Activated naive CD8-positive, alpha-beta T cell treated with anti-CD3 and anti-CD28 coated beads, Interleukin-2, amount 10 ng/mL, durations not matched to agents 7 days and 5 days (primary cell): Measurements from ENCODE around the gene SEMA4B. TPM values are rescaled to one million over a fixed set of nuclear protein-coding genes. Genes with fewer than 3 reads are reported as not detected.
"Not testable (repeated sequence)": the region's sequence is repeated elsewhere in the genome, so short reads cannot be mapped to it uniquely, and the experiment has no call there.

Experiments used
- ATAC-seq: fragments of 150-1000 bp; cut with Tn5 transposase; one replicate; pipeline ENCODE4 v1.10.0; 2021; ENCODE audit warnings: low read depth, moderate library complexity
- POLR2A ChIA-PET: fragments of 350-600 bp; sonication (Branson Sonifier 250); formaldehyde crosslinking; loops from one replicate; lab custom pipeline; 2021; ENCODE audit warnings: antibody characterized with exemption; lab: Charles Lee
- DNase-seq: peaks from one replicate; pipeline ENCODE4 v3.0.0; 2021
- H3K27ac Mint-ChIP-seq: one replicate; pipeline ENCODE4 v1.8.0; 2022; ENCODE audit warnings: mild to moderate bottlenecking, mixed read lengths
- H3K27me3 Mint-ChIP-seq: one replicate; pipeline ENCODE4 v1.8.0; 2022; ENCODE audit warnings: mild to moderate bottlenecking, moderate library complexity, mixed read lengths
- H3K36me3 Mint-ChIP-seq: one replicate; pipeline ENCODE4 v1.8.0; 2021; ENCODE audit warnings: mild to moderate bottlenecking, mixed read lengths
- H3K4me1 Mint-ChIP-seq: one replicate; pipeline ENCODE4 v1.8.0; 2021; ENCODE audit warnings: mixed read lengths
- H3K4me3 Mint-ChIP-seq: one replicate; pipeline ENCODE4 v1.8.0; 2022; ENCODE audit warnings: mild to moderate bottlenecking, moderate library complexity, mixed read lengths
- H3K9me3 Mint-ChIP-seq: one replicate; pipeline ENCODE4 v1.8.0; 2021; ENCODE audit warnings: mixed read lengths
- total RNA-seq, 2 experiments: library from RNA; stranded (reverse); gene quantifications; one replicate each; pipeline ENCODE4 v1.2.3, GENCODE V29; 2021

SEMA4B gene
- total RNA-seq, 2 experiments from 2014 or later: 14.1 to 15.4 TPM

DNA sequence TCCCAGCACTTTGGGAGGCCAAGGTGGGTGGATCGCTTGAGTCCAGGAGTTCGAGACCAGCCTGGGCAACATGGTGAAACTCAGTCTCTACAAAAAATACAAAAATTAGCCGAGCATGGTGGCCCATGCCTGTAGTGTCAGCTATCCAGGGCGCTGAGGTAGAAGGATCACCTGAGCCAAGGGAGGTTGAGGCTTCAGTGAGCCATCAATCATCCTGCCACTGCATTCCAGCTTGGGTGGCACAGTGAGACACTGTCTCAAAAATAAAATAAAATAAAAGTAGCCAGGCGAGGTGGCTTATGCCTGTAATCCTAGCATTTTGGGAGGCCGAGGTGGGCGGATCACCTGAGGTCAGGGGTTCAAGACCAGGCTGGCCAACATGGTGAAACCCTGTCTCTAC, 13.1 kb upstream of the SEMA4B start:
- H3K27ac Mint-ChIP-seq: not testable (repeated sequence)

DNA sequence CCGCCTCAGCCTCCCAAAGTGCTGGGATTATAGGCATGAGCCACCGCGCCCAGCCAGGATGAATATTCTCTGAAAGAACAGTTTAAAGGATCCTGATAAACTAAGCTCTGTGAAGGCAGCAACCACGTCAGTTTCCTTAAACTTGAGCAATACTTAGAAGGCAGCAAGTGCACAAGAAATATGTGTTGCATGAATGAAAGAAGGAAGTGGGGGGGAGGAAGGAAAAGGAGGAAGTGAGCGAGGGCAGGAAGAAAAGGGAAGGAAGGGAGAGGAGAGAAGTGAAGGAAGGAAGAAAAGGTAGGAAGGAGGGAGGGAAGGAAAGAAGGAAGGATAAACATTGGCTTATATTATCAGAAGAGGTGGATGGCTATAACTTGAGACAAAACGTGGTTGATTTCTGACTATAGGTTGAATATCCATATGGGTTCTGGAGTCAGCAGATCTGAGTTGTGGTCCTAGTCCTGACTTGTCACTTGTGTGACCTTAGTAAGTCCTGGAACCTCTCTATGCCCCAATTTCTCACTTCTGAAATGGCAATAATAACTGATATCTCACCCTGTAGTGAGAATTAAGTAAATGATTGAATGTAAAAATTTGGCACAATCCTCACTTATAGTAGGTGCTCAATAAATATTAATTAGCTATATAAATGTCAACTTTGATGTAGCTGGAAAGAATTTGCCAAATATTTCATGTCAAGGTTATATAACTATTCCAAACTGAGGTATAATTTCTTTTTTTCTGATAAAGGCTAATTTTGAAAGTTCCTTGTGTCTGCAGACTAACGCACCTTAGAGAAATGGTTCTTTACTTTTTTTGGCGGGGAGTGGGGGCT, 12.0 kb upstream of the SEMA4B start:
- Mint-ChIP-seq H3K9me3 (no peaks in the 10 kb centered on the region), H3K36me3 (no peaks in the 10 kb centered on the region), H3K4me1 (peaks cover 31% of the 10 kb centered on the region), H3K27ac (peak overlapping the region; percentile 16), H3K27me3 (no peaks in the 10 kb centered on the region), H3K4me3 (no peak overlapping the region)
- DNase-seq: no peak
- ATAC-seq: no peak
- POLR2A ChIA-PET: interaction anchor here (1.3 kb wide), 1 partner anchor 12 kb away, joined by 4 read pairs; the partner anchor contains the start of gene SEMA4B

More for the DNA sequence above, 13.1 kb upstream of the SEMA4B start:
- H3K27me3 Mint-ChIP-seq, H3K36me3 Mint-ChIP-seq, H3K4me3 Mint-ChIP-seq, DNase-seq, H3K9me3 Mint-ChIP-seq, ATAC-seq: not testable (repeated sequence)
- H3K4me1 Mint-ChIP-seq: peaks cover 25% of the 10 kb centered on the region
- POLR2A ChIA-PET: interaction anchor here (1.3 kb wide), 1 partner anchor 13 kb away, joined by 4 read pairs; the partner anchor contains the start of gene SEMA4B

DNA sequence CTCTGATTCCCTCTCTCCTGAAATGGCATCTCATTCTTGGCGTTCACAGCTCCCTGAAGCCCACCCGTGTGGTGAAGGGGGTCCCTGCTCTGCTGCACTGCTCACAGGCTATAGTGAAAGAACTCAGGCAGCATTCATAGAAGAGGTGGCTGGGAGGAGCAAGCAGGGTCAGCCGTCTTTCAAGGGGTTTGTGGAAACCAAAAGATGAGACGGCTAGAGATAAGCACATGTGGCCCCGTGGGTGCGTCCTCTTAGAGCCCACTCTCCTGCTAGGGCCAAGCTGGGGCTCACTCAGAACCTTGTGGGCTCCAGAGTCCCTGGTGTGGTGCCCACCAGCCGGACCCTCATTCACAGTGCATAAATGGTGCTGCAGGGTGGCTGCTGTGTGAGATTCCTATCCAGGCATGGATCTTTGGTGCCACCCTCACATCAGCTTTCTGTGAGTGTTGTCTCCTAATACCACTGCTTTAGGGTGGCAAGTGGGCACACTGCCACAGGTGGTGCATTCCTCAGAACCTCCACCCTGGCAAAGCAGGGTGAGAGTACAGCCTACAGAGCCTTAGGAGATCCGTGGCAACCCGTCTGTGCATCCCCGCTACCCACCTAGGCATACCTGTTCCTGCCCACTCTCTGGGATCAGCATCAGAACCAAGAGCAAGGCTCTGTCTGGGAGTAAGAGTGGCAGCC, 11.2 kb upstream of the SEMA4B start:
- H3K36me3 Mint-ChIP-seq: no peaks in the 10 kb centered on the region
- peaks cover 30% of the 10 kb centered on the region for H3K4me1 Mint-ChIP-seq
- H3K27me3 Mint-ChIP-seq: no peaks in the 10 kb centered on the region
- ATAC-seq (no peak), DNase-seq (no peak)
- H3K4me3 Mint-ChIP-seq: no peak overlapping the region
- no peak overlapping the region for H3K27ac Mint-ChIP-seq
- H3K9me3 Mint-ChIP-seq: no peaks in the 10 kb centered on the region
- POLR2A ChIA-PET: interaction anchor here (4.3 kb wide), 1 partner anchor 11 kb away, joined by 36 read pairs; the partner anchor contains the start of gene SEMA4B

DNA sequence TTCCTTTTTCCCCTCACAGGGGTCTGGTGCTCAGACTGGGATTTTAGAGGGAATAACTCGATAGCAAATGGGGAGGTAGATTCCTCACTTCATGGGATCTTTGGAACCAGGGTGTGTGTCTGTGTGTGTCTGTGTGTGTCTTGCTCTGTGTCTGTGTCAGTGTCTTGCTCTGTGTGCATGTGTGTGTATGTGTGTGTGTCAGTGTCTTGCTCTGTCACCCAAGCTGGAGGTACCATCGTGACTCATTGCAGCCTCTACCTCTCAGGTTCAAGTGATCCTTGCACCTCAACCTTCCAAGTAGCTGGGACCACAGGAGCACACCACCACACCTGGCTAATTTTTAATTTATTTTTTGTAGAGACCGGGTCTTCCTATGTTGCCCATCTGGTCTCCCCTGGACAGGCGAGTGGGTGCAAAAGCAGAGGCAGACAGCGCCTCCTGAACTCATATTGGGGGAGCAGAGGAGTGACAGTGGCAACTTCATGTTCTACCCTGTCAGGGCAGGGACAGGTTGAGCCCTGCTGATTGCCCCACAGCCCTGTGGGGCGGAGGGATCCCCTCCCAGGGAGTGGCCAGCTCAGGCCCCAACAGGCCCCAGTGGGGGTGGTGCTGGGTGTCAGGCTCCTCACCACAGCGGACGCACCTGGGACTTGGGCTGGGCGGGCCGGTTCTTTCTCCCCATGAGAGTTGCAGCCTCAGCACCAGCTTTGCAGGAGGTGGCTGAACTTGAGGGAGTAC, 10.4 kb upstream of the SEMA4B start:
- POLR2A ChIA-PET: interaction anchor here (1.3 to 4.3 kb wide), 2 partner anchors 11 to 43 kb away, joined by 4 to 36 read pairs; partner anchors contain the start of genes CIB1, GDPGP1 and SEMA4B
- no peaks in the 10 kb centered on the region for H3K9me3 Mint-ChIP-seq
- ATAC-seq (no peak), DNase-seq (no peak)
- no peaks in the 10 kb centered on the region for H3K36me3 Mint-ChIP-seq
- H3K4me1 Mint-ChIP-seq: peaks cover 25% of the 10 kb centered on the region
- no peak overlapping the region for H3K27ac Mint-ChIP-seq
- no peaks in the 10 kb centered on the region for H3K27me3 Mint-ChIP-seq
- no peak overlapping the region for H3K4me3 Mint-ChIP-seq

DNA sequence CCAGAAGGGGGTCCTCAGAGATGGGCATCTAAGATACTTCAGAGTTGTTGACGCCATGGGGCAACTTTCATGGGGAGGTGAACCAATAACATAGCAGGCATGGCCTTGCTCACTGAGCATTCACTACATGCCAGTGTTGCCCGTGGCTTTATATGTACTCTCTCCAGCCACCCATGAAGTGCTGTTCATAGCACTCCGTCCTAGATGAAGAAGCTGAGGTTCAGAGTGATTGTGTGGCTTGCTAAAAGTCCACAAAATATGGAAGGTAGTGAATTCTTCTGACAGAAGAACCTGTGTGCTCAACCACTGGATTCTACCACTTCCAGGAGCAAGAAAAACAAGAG, 9.8 kb upstream of the SEMA4B start:
- Mint-ChIP-seq H3K4me3 (no peak overlapping the region), H3K36me3 (no peaks in the 10 kb centered on the region), H3K27ac (peak overlapping the region; percentile 63), H3K4me1 (peaks cover 25% of the 10 kb centered on the region), H3K27me3 (no peaks in the 10 kb centered on the region), H3K9me3 (no peaks in the 10 kb centered on the region)
- DNase-seq: no peak
- no peak for ATAC-seq
- POLR2A ChIA-PET: interaction anchor here (1.3 to 4.3 kb wide), 2 partner anchors 10 to 42 kb away, joined by 4 to 36 read pairs; partner anchors contain the start of genes CIB1, GDPGP1 and SEMA4B

DNA sequence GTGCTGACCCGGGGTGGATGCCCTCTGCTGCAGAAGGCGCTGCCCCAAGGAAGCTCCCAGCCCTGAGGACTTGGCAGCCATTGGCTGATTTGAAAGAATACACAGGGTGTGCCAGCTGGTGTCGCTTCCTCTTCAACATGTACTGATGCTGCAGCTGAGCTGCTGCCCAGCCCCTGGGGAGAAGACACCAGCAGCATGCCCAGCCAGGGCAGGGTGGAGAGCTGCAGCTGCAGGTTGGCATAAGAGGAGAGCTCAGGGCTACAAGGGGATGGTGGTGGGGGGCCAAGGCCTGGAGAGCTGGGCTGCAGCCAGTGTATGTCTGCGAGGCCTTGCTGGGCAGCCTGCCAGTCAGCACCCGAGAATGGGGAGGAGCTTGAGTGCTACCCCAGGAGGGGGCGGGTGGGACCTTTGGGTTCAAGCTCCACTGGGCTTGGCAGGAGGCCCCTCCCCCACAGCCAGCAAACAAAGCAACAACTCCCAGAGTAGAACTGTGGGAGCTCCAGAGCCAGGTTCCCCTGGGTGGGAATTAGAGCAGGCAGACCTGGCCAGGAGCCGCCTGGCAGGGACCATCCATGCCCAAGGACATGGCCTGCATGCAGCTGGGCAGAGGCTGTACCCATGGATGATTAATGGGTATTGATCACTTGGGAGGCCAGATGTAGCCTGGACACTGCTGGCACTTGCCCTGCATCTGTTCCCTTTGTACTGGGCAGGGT, 9.2 kb upstream of the SEMA4B start:
- POLR2A ChIA-PET: interaction anchor here (0.6 to 4.3 kb wide), 7 partner anchors 9 to 744 kb away, joined by 3 to 36 read pairs (median 3); partner anchors contain the start of genes CIB1, GDPGP1 and SEMA4B
- H3K27me3 Mint-ChIP-seq: no peaks in the 10 kb centered on the region
- peaks cover 25% of the 10 kb centered on the region for H3K4me1 Mint-ChIP-seq
- no peaks in the 10 kb centered on the region for H3K9me3 Mint-ChIP-seq
- H3K36me3 Mint-ChIP-seq: no peaks in the 10 kb centered on the region
- H3K4me3 Mint-ChIP-seq: peak overlapping the region; percentile 84
- peak; percentile 42 for DNase-seq
- peak; percentile 41 for ATAC-seq
- peak overlapping the region; percentile 77 for H3K27ac Mint-ChIP-seq

DNA sequence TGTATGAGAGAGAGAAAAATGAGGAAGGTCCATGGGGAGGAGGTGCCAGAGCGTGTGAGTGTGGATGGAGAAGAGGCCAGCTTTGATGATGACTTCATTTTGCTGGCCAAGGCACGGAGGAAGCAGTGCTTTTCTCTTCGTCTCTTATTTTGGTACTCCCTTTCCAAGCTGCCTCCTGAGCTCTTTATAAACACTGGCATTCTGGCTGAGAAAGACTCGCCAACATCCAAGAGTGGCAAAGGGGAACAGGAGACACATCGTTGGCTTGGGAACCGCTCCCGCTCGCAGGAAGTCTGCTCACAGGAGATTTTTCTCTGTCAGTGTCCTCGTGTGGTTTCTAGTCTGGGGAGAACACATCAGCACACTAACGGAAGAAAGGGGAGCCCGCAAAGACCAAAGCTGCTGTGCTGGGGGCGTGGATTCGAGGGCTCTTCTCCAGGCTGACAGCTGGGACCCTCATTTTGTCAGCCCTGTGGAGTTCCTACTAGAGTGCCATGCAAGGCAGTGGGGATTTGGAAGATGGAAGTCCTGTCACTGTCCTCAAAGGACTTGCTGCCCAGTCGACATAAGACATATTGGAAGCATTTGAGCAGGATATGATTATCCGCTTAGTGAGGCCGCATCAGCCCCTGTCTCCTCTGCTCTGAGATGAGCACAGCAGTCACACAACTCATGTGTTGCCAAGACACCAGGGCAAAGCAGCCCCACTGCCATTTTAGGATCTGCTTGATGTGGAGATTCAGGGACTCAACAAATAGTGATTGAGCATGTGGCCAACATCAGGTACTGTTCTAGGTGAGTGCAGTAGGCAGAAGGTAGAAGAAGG, 8.0 kb upstream of the SEMA4B start:
- peaks cover 25% of the 10 kb centered on the region for H3K4me1 Mint-ChIP-seq
- H3K27ac Mint-ChIP-seq: peak overlapping the region; percentile 78
- ATAC-seq: peak; percentile 56
- H3K36me3 Mint-ChIP-seq: no peaks in the 10 kb centered on the region
- POLR2A ChIA-PET: interaction anchor here (0.8 to 4.3 kb wide), 3 partner anchors 8 to 29 kb away, joined by 3 to 36 read pairs (median 3); partner anchors contain the start of gene SEMA4B
- H3K27me3 Mint-ChIP-seq: no peaks in the 10 kb centered on the region
- DNase-seq: peak; percentile 47
- peak overlapping the region; percentile 48 for H3K4me3 Mint-ChIP-seq
- H3K9me3 Mint-ChIP-seq: no peaks in the 10 kb centered on the region

DNA sequence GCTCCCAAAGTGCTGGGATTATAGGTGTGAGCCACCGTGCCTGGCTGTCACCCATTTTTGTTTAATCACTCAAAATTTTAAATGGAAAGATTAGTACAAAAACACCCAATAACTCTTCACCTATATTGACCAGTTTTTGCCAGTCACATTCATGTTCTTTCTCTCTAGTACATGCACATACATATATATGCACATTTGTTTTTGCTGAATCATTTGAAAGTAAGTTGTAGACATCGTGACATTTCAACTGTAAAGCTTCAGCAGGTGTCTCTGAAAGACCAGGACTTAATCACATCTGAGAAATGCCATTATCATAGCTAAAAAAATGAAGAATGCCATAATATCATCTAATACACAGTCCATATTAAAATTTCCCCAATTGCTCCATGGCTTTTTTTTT, 6.5 kb upstream of the SEMA4B start:
- H3K9me3 Mint-ChIP-seq: no peaks in the 10 kb centered on the region
- POLR2A ChIA-PET: no interaction called here
- no peak overlapping the region for H3K4me3 Mint-ChIP-seq
- no peaks in the 10 kb centered on the region for H3K36me3 Mint-ChIP-seq
- no peak overlapping the region for H3K27ac Mint-ChIP-seq
- DNase-seq (no peak), ATAC-seq (no peak)
- no peaks in the 10 kb centered on the region for H3K27me3 Mint-ChIP-seq
- peaks cover 28% of the 10 kb centered on the region for H3K4me1 Mint-ChIP-seq

DNA sequence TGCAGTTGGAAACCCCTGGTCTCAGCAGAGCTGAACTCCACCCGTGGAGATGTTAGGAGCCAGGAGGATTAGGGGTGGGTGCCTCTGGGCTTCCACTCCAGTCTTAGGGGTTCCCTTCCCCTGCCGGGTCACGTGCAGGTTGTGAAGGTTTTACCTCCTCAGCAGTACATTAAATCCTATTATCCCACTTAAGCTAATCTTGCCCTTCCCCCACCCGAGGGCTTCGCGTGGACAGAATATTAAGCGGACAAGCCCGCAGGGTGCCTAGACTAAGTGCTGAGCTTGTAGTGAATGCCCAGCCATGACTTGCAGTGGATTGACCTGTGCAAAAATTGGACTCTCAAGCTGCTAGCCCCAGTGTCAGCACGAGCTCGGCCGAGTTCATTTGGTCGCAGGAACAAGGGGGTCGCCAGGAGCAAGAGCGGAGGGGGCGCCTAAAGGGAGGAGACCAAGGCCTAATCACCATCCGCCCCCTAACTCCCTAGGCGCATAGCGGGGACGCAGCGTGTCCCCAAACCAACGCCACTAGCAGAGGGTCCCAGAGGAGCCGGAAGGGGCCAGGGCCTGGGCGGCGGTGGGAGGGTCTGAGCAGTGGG, 498 bp upstream of the SEMA4B start:
- H3K4me3 Mint-ChIP-seq: peak overlapping the region; percentile 83
- peaks cover 9% of the 10 kb centered on the region for H3K27me3 Mint-ChIP-seq
- no peaks in the 10 kb centered on the region for H3K36me3 Mint-ChIP-seq
- ATAC-seq (no peak), DNase-seq (no peak)
- H3K9me3 Mint-ChIP-seq: no peaks in the 10 kb centered on the region
- H3K4me1 Mint-ChIP-seq: peaks cover 20% of the 10 kb centered on the region
- POLR2A ChIA-PET: interaction anchor here (0.8 to 4.4 kb wide), 12 partner anchors 9 to 103 kb away, joined by 3 to 40 read pairs (median 5); partner anchors contain the start of genes CIB1, GDPGP1, IDH2 and TTLL13
- H3K27ac Mint-ChIP-seq: peak overlapping the region; percentile 84

DNA sequence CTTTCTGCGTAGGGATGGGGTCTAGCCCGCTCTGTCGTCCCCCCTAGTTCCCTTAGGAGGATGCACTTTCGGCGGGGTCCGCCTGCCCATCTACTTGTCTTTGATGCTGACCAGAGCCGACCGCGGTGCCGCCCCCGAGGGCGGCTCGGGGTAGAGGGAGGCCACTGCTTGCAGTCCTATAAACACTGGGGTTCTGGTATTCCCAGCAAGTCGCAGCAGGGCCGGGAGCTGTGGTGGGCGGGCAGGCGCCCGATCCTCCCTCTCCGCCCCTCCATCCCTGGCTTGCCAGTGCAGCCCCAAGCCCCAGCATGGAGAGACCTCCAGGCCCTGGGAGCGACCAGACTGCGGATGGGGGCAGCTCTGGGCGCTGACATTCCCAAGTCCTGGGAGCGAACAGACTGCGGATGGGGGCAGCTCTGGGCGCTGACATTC, 830 bp downstream of the SEMA4B start:
- Mint-ChIP-seq H3K27ac (no peak overlapping the region), H3K4me3 (peak overlapping the region; percentile 77), H3K36me3 (no peaks in the 10 kb centered on the region), H3K4me1 (peaks cover 20% of the 10 kb centered on the region), H3K9me3 (no peaks in the 10 kb centered on the region), H3K27me3 (peaks cover 9% of the 10 kb centered on the region)
- DNase-seq (no peak), ATAC-seq (no peak)
- POLR2A ChIA-PET: interaction anchor here (1.2 to 4.4 kb wide), 5 partner anchors 10 to 104 kb away, joined by 4 to 40 read pairs (median 10); partner anchors contain the start of genes CIB1, GDPGP1 and IDH2

DNA sequence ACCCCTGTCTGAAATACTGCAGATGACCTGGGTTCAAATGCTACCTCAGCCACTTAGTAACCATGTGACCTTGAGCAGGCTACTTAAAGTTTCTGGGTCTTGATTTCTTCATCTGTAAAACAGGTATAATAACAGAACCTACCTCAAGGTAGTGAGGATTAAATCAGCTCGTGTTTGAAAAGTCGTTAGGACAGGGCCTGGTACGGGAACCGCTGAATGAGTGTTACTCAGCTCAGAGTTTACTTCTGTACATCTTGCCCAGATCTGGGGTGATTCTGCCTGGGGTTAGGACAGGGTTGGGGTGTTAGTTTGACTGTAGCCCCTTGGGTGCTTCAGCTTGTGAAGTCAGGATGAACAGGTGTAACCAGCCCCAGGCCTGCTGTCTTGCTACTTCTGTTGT, 1.8 kb downstream of the SEMA4B start:
- Mint-ChIP-seq H3K27ac (no peak overlapping the region), H3K4me3 (peak overlapping the region; percentile 80), H3K9me3 (no peaks in the 10 kb centered on the region), H3K36me3 (no peaks in the 10 kb centered on the region), H3K27me3 (peaks cover 9% of the 10 kb centered on the region), H3K4me1 (peaks cover 20% of the 10 kb centered on the region)
- POLR2A ChIA-PET: interaction anchor here (3.0 to 4.4 kb wide), 2 partner anchors 11 to 30 kb away, joined by 36 to 40 read pairs; partner anchors contain the start of genes CIB1 and GDPGP1
- DNase-seq: no peak
- ATAC-seq: no peak
